ENCODE measurements around the gene LRMDA. TPM values are rescaled to one million over a fixed set of nuclear protein-coding genes. Genes with fewer than 3 reads are reported as not detected.

Gene LRMDA
- total and polyA plus RNA-seq, 2 of the 13 experiments (the other 11 are each of a cell fraction or from before 2014, with no cell fraction given) = 13.4 to 22.0 TPM

- TF ChIP-seq ZBTB21 (CRISPR knock-in tag; IDR thresholded peaks at IDR 0.05) = peak; percentile 52; the same call in 1 of the 2 replicates
- no peak for TF ChIP-seq ZNF883 (CRISPR knock-in tag; IDR thresholded peaks at IDR 0.05; ENCODE audit: not compliant biosample characterization)
- TF ChIP-seq RARA (CRISPR knock-in tag; IDR thresholded peaks at IDR 0.05) = peak; percentile 100
- peak; percentile 40; the same call in 1 of the 2 replicates for TF ChIP-seq PRDM15 (CRISPR knock-in tag; IDR thresholded peaks at IDR 0.05)
- peak; percentile 36; the same call in 1 of the 2 replicates for TF ChIP-seq SMARCC2 (IDR thresholded peaks at IDR 0.05)
- TF ChIP-seq CSRNP2 (CRISPR knock-in tag; conservative IDR thresholded peaks at IDR 0.05; ENCODE audit: low read depth) = no peak
- TF ChIP-seq ZBTB10 (CRISPR knock-in tag; IDR thresholded peaks at IDR 0.05; ENCODE audit: borderline replicate concordance) = no peak; the same call in 1 of the 2 replicates
- TF ChIP-seq KIAA2018 (CRISPR knock-in tag; IDR thresholded peaks at IDR 0.05; ENCODE audit: borderline replicate concordance) = no peak
- TF ChIP-seq ZFP41 (CRISPR knock-in tag; IDR thresholded peaks at IDR 0.05; ENCODE audit: borderline replicate concordance) = no peak
- no peak for TF ChIP-seq ZNF879 (CRISPR knock-in tag; IDR thresholded peaks at IDR 0.05)
- TF ChIP-seq ARNT (IDR thresholded peaks at IDR 0.05) = no peak
Measured at GRCh38 chr10:76051007-76051936, 619.8 kb downstream of the LRMDA start (continued).

All from HepG2 (cell line).